Upper lobe of left lung (tissue), 6 donors: ENCODE measurements around the gene ARHGAP12. TPM values are rescaled to one million over a fixed set of nuclear protein-coding genes. Genes with fewer than 3 reads are reported as not detected.

Experiments
- ATAC-seq, 2 donors: fragments of 200-7000 bp; cut with Tn5 transposase; one replicate each; pipeline ENCODE4 v1.9.1; 2022; ENCODE audit warnings: mild to moderate bottlenecking in 2 of 2, moderate library complexity in 2 of 2; ENCODE audit not compliant: low FRiP score in 2 of 2
- DNase-seq, 2 donors: peaks; one replicate each; pipeline ENCODE4 v3.0.0-alpha.2; 2019 to 2020
- H3K27ac ChIP-seq, 4 donors: fragments of 200-600 bp; sonication (generic); one replicate each; pipeline ENCODE4 v1.5.1; 2016 to 2019
- H3K27me3 ChIP-seq, 4 donors: fragments of 200-600 bp; sonication (generic); one replicate each; pipeline ENCODE4 v1.5.1; 2017 to 2019
- H3K36me3 ChIP-seq, 4 donors: fragments of 200-600 bp; sonication (generic); one replicate each; pipeline ENCODE4 v1.5.1; 2016 to 2019
- H3K4me1 ChIP-seq, 4 donors: fragments of 200-600 bp; sonication (generic); one replicate each; pipeline ENCODE4 v1.5.1; 2018 to 2019
- H3K4me3 ChIP-seq, 4 donors: fragments of 200-600 bp; sonication (generic); one replicate each; pipeline ENCODE4 v1.5.1; 2017 to 2019; ENCODE audit warnings: mild to moderate bottlenecking in 2 of 4, moderate library complexity in 1 of 4
- H3K9me3 ChIP-seq, 4 donors: fragments of 200-600 bp; sonication (generic); one replicate each; pipeline ENCODE4 v1.5.1; 2018 to 2019
- EP300 ChIP-seq, 4 donors: sonication (generic); formaldehyde crosslinking; IDR thresholded peaks; one replicate each; pipeline ENCODE4 v1.5.1; 2017; ENCODE audit warnings: antibody characterized with exemption in 4 of 4, control low read depth in 2 of 4
- POLR2A ChIP-seq, 4 donors: fragments of 450-650 bp; IDR thresholded peaks; one replicate each; pipeline ENCODE4 v1.5.1; 2016 to 2017; ENCODE audit warnings: antibody characterized with exemption in 4 of 4, mild to moderate bottlenecking in 2 of 4
- POLR2AphosphoS5 ChIP-seq, 2 donors: sonication (generic); formaldehyde crosslinking; IDR thresholded peaks; one replicate each; pipeline ENCODE4 v1.5.1; 2017; ENCODE audit warnings: antibody characterized with exemption in 2 of 2
- WGBS, 2 donors: methylation state at CpG; one replicate each; pipeline ENCODE4 v1.1.5; 2017 to 2018; 5-methylcytosine and 5-hydroxymethylcytosine counted together
- total RNA-seq, 6 donors: library from RNA; depleted of rRNA in 4 of 6; stranded (reverse); fragments of >200 nt in 4 of 6; gene quantifications; one replicate each; pipeline versions ENCODE4 v1.1.0 to v1.2.1, GENCODE V29; 2016 to 2021
- TF ChIP-seq, protein P1 (sequence below), 6 experiments: fragments of 450-650 bp in 4 of 6; fragments of 200-600 bp in 2 of 6; sonication (generic) in 2 of 6; IDR thresholded peaks; one replicate each; pipeline ENCODE4 v1.5.1; 2016 to 2019; ENCODE audit warnings: antibody characterized with exemption in 6 of 6
- donor health status: DM: no; HTN: no; CAD: no; lungs with moderate emphysema.
- donor health status: DM: no; HTN: yes; CAD: no; lungs with severe emphysema.

Gene ARHGAP12
- total RNA-seq, 6 donors from 2014 or later = 16.8 to 63.2 (median 29.7) TPM

DNA sequence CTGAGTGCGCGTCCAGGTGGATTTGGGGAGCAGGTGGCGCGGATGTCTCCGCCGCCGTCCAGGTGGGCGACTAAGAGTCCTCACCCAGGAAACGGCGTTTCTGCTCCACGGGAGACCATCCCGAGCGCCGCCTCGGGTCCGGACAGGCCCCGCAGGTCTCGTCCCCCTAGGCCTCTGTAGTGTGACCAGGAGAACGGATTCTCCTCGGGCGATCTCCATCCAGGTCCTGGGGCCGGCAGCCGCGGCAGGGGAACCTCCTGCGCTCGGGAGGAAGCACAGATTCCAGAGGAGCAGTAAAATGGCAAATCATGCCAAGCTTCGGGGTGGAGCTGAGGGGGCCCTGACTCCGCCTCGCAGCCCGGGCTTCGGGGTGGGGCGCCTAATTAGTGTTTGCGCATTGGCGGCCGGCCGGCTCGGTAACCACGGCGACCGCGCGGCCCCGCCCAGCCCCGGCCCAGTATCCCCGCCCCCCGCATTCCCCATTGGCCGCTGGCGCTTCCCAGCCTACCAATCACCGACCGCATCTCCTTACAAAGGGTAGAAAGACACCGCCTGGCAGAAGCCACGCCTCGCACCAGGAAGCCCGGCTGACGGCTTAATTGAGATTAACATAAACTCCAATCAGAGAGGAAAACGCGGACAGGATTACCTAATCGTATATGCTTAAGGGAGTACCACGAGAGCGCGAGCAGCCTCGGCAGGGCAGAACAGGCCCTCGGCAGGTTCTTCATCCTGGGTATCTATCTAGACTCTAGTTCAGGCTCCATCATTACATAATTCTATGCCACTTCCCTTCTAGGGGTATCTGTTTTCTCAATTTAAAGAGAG is 168.6 kb downstream of the ARHGAP12 start:
- Histone ChIP-seq H3K4me3 (peak overlapping the region; percentile 66 to 95 (median 88)), H3K4me1 (peaks cover 9 to 23% (median 15%) of the 10 kb centered on the region in 4 donors), H3K36me3 (no peaks in the 10 kb centered on the region), H3K27ac (peak overlapping the region; percentile 92 to 98 (median 96)), H3K27me3 (no peaks in the 10 kb centered on the region), H3K9me3 (no peaks in the 10 kb centered on the region)
- peak; percentile 98 for DNase-seq
- WGBS, 2 donors = 0% methylated on average over 8 to 33 of the region's 63 CpGs
- TF ChIP-seq POLR2A (IDR thresholded peaks at IDR 0.05) = peak; percentile 67 to 96 (median 91)
- TF ChIP-seq POLR2AphosphoS5 (IDR thresholded peaks at IDR 0.05) = peak; percentile 93 to 95
- TF ChIP-seq EP300 (IDR thresholded peaks at IDR 0.05) = peak in 1 of 4 donors; percentile 20
- TF ChIP-seq, protein P1, sequence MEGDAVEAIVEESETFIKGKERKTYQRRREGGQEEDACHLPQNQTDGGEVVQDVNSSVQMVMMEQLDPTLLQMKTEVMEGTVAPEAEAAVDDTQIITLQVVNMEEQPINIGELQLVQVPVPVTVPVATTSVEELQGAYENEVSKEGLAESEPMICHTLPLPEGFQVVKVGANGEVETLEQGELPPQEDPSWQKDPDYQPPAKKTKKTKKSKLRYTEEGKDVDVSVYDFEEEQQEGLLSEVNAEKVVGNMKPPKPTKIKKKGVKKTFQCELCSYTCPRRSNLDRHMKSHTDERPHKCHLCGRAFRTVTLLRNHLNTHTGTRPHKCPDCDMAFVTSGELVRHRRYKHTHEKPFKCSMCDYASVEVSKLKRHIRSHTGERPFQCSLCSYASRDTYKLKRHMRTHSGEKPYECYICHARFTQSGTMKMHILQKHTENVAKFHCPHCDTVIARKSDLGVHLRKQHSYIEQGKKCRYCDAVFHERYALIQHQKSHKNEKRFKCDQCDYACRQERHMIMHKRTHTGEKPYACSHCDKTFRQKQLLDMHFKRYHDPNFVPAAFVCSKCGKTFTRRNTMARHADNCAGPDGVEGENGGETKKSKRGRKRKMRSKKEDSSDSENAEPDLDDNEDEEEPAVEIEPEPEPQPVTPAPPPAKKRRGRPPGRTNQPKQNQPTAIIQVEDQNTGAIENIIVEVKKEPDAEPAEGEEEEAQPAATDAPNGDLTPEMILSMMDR (IDR thresholded peaks at IDR 0.05) = no peak
- ATAC-seq = peak; percentile 97

DNA sequence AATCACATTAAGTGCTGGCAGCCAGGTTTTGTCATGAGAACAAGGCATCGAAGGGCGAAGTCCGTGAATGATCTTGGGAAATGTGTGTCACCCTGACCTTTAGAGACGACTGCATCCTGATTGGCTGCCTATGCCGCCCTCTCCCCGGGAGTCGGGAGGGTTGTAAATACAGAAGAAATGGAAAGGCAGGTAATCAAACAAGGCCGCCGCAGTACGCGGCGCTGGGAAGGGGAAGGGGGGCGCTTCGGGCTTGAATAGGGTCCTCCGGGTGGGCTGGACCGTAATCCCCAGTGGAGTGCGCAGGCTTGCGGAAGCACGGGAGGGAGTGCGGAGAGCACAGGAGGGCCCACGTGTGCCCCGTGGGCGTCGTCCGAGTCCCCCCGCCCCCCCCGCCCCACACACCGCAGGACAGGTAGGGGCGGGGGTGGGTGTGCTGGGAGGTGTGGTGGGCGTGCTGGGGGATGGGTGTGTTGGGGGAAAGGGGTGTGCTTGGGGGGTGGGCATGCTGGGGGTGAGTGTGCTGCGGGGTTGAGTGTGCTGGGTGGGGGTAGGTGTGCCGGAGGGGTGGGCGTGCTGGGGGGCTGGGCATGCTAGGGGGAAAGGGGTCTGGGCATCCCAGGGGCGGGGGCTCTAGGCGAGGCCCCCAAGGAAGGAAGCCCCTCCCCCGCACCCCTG is 169.4 kb downstream of the ARHGAP12 start:
- no peaks in the 10 kb centered on the region for H3K9me3 ChIP-seq
- H3K27ac ChIP-seq = peak overlapping the region; percentile 92 to 98 (median 96)
- H3K4me3 ChIP-seq = peak overlapping the region; percentile 66 to 95 (median 88)
- DNase-seq (peak; percentile 71 to 83), ATAC-seq (peak; percentile 3 to 72)
- H3K4me1 ChIP-seq = peaks cover 9 to 30% (median 17%) of the 10 kb centered on the region in 4 donors
- no peaks in the 10 kb centered on the region for H3K36me3 ChIP-seq
- WGBS, 2 donors = 3 to 4% methylated on average over 14 to 20 of the region's 36 CpGs
- no peaks in the 10 kb centered on the region for H3K27me3 ChIP-seq
- peak in 1 of 2 donors; percentile 15 for TF ChIP-seq POLR2AphosphoS5 (IDR thresholded peaks at IDR 0.05)
- no peak for TF ChIP-seq EP300 (IDR thresholded peaks at IDR 0.05)
- peak in 2 of 4 donors; percentile 6 to 30 for TF ChIP-seq POLR2A (IDR thresholded peaks at IDR 0.05)

DNA sequence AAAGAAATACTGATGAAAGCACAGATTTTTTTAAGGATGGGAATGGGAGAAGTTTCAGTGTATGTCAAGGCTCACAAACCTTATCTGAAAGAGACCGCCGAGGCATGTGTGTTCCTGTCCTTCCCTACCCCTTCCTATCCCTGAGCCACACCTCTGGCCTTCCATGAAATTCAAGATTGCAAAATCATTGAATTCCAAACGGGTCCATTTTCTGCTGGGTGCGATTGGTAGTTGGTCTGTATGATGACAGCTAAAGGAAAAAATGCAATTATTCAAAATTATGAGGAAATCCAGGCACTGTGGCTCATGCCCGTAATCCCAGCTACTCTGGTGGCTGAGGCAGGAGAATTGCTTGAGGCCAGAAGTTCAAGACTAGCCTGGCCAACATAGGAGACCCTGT is 170.1 kb downstream of the ARHGAP12 start:
- DNase-seq (no peak), ATAC-seq (no peak)
- Histone ChIP-seq H3K36me3 (no peaks in the 10 kb centered on the region), H3K27ac (peak overlapping the region in 3 of 4 donors; percentile 92 to 97 (median 96)), H3K27me3 (no peaks in the 10 kb centered on the region), H3K4me3 (no peak overlapping the region), H3K4me1 (peaks cover 12 to 30% (median 17%) of the 10 kb centered on the region in 4 donors), H3K9me3 (no peaks in the 10 kb centered on the region)
- TF ChIP-seq, protein P1 (IDR thresholded peaks at IDR 0.05) = no peak
- no peak for TF ChIP-seq POLR2AphosphoS5 (IDR thresholded peaks at IDR 0.05)
- 73 to 74% methylated on average over 5 of the region's 5 CpGs for WGBS, 2 donors

DNA sequence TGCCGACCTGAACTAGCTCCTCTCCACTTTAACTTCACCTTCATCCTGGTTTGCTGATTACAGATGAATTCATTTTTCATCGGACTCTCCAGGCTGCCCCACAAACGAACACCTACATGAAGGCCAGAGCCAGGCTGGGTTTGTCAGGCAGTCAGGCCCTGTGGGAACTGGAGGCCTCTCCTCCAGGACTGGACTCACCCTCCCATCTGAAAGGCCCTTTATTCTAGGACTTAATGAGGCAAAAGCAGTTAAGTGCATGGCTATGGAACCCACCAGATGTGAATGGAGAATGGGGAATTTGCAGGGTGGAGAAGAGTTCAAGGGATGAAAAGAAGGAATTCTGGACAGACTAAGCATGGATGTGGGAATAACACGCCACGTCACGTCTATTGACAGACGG is 170.8 kb downstream of the ARHGAP12 start:
- DNase-seq = no peak
- Histone ChIP-seq H3K36me3 (no peaks in the 10 kb centered on the region), H3K4me3 (no peak overlapping the region), H3K4me1 (peaks cover 12 to 30% (median 17%) of the 10 kb centered on the region in 4 donors), H3K27me3 (no peaks in the 10 kb centered on the region), H3K27ac (peak overlapping the region in 3 of 4 donors; percentile 27 to 97 (median 40)), H3K9me3 (no peaks in the 10 kb centered on the region)
- no peak for ATAC-seq
- WGBS, 2 donors = 80 to 85% methylated on average over 6 to 7 of the region's 7 CpGs
- TF ChIP-seq POLR2A (IDR thresholded peaks at IDR 0.05) = no peak
- TF ChIP-seq EP300 (IDR thresholded peaks at IDR 0.05) = no peak
- TF ChIP-seq POLR2AphosphoS5 (IDR thresholded peaks at IDR 0.05) = no peak
- TF ChIP-seq, protein P1 (IDR thresholded peaks at IDR 0.05) = no peak

DNA sequence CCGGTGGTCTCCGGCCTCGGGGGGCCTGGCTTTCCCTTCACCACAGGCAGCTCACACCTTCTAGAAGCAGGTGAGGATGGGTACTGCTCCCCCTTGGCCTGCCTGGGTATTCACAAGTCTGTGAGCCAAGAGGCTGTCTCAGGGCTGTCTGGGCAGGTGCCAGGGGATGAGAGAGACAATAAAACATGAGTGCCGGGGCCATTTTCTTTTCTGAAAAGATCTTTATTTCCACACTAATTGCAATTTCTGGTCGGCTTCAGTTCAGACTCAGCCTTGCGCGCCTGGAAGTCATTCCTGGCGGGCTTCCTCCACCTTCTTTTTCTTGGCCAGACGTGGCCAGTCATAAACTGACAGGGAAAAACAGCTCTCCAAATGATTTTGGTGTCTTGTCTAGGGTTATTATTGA is 171.2 kb downstream of the ARHGAP12 start:
- no peak for ATAC-seq
- H3K27ac ChIP-seq = peak overlapping the region in 2 of 4 donors; percentile 27 to 97
- no peak for DNase-seq
- H3K36me3 ChIP-seq = no peaks in the 10 kb centered on the region
- peaks cover 12 to 30% (median 17%) of the 10 kb centered on the region in 4 donors for H3K4me1 ChIP-seq
- no peak for TF ChIP-seq EP300 (IDR thresholded peaks at IDR 0.05)
- TF ChIP-seq, protein P1 (IDR thresholded peaks at IDR 0.05) = no peak
- no peak for TF ChIP-seq POLR2A (IDR thresholded peaks at IDR 0.05)
- no peak for TF ChIP-seq POLR2AphosphoS5 (IDR thresholded peaks at IDR 0.05)
- no peaks in the 10 kb centered on the region for H3K27me3 ChIP-seq
- no peak overlapping the region for H3K4me3 ChIP-seq
- WGBS, 2 donors = 83 to 88% methylated on average over 9 of the region's 9 CpGs
- no peaks in the 10 kb centered on the region for H3K9me3 ChIP-seq
